PC-3 (cell line): Measurements from ENCODE around the gene MICOS13.

Source experiments
- CTCF ChIP-seq: fragments of 300-600 bp; sonication (generic); conservative IDR thresholded peaks from 2 replicates; pipeline ENCODE4 v1.5.1; 2017; ENCODE audit warnings: antibody characterized with exemption, low read depth, mild to moderate bottlenecking, low read length
- EZH2 ChIP-seq: fragments of 300-600 bp; sonication (generic); IDR thresholded peaks from one replicate; pipeline ENCODE4 v1.6.1; 2017; ENCODE audit warnings: antibody characterized with exemption, mild to moderate bottlenecking, low read length; ENCODE audit not compliant: unreplicated experiment

DNA sequence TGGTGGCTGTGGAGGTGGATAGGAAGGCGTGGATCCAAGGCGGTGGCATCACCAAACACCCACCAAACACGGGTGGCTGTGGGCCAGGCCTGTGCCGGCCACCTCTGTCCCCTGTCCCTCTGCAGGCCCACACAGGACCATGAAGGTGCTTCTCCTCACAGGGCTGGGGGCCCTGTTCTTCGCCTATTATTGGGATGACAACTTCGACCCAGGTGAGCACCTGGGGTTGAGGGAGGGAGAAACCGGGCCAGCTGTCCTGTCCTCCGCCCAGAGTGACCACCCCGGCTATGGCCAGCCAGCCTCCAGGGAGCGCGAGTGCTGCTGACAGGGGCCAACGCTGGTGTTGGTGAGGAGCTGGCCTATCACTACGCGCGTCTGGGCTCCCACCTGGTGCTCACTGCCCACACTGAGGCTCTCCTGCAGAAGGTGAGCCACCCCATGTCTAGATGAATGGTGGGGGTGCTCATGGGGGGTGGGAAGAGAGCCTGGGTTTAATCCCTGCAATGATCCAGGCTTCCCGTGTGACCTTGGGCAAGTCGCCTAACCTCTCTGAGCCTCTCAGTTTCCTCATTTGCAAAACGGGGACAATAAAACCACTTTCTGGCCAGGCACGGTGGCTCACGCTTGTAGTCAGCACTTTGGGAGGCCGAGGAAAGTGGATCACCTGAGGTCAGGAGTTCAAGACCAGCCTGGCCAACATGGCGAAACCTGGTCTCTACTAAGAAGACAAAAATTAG is 4.5 kb upstream of the MICOS13 start:
- no peak for TF ChIP-seq EZH2
- no peak for TF ChIP-seq CTCF
